Caco-2 (cell line): ENCODE measurements around the gene ABCC12. TPM values are rescaled to one million over a fixed set of nuclear protein-coding genes. Genes with fewer than 3 reads are reported as not detected.

Experiments used
- BruUV-seq: library from RNA; stranded (reverse); fragments of 400-500 nt; replicated peaks from 2 replicates; lab custom pipeline; 2021; lab: Mats Ljungman, UMichigan
- CTCF ChIA-PET: fragments of 300-600 bp; sonication (Branson Sonifier 250); formaldehyde crosslinking; loops from one replicate; lab custom pipeline; 2022; ENCODE audit warnings: antibody characterized with exemption; lab: Charles Lee
- POLR2A ChIA-PET: fragments of 300-600 bp; sonication (Branson Sonifier 250); formaldehyde crosslinking; loops from one replicate; lab custom pipeline; 2022; ENCODE audit warnings: antibody characterized with exemption; lab: Charles Lee
- DNase-seq, 2 experiments: peaks; one replicate each; pipeline versions ENCODE4 v3.0.0 to v3.0.0-alpha.2; 2020 to 2022
- H3K27me3 ChIP-seq: replicated peaks from 2 replicates; pipeline ENCODE4 v1.6.0; 2011; ENCODE audit warnings: low read length; ENCODE audit not compliant: control insufficient read depth, insufficient read depth
- H3K36me3 ChIP-seq: 2 replicates; pipeline ENCODE4 v1.5.1; 2011; ENCODE audit warnings: low read length; ENCODE audit not compliant: control insufficient read depth, insufficient read depth
- H3K4me1 ChIP-seq: fragments of 250-450 bp; sonication (Bioruptor Pico); 2 replicates; pipeline ENCODE4 v1.5.1; 2020; ENCODE audit warnings: mild to moderate bottlenecking
- H3K4me3 ChIP-seq: 2 replicates; pipeline ENCODE4 v1.5.1; 2011; ENCODE audit warnings: low read depth, mild to moderate bottlenecking, control low read depth, low read length
- H3K9me3 ChIP-seq: fragments of 250-450 bp; sonication (Bioruptor Pico); 2 replicates; pipeline ENCODE4 v1.5.1; 2020; ENCODE audit warnings: mild to moderate bottlenecking, moderate library complexity
- H3K27ac Mint-ChIP-seq: one replicate; pipeline ENCODE4 v1.8.0; 2022; ENCODE audit warnings: mixed read lengths; ENCODE audit not compliant: unreplicated experiment
- H3K27me3 Mint-ChIP-seq: one replicate; pipeline ENCODE4 v1.8.0; 2022; ENCODE audit warnings: mixed read lengths; ENCODE audit not compliant: insufficient read depth, unreplicated experiment
- H3K36me3 Mint-ChIP-seq: one replicate; pipeline ENCODE4 v1.8.0; 2022; ENCODE audit warnings: mild to moderate bottlenecking, mixed read lengths; ENCODE audit not compliant: insufficient read depth, unreplicated experiment
- H3K4me1 Mint-ChIP-seq: one replicate; pipeline ENCODE4 v1.8.0; 2022; ENCODE audit warnings: low read depth, mixed read lengths; ENCODE audit not compliant: unreplicated experiment
- H3K4me3 Mint-ChIP-seq: one replicate; pipeline ENCODE4 v1.8.0; 2022; ENCODE audit warnings: mild to moderate bottlenecking, moderate library complexity, mixed read lengths; ENCODE audit not compliant: unreplicated experiment
- H3K9me3 Mint-ChIP-seq: one replicate; pipeline ENCODE4 v1.8.0; 2022; ENCODE audit warnings: mixed read lengths; ENCODE audit not compliant: unreplicated experiment
- intact Hi-C: fragments of 100-400 bp; cut with micrococcal nuclease; formaldehyde crosslinking; loops from one replicate; pipeline ENCODE4 v1.10.0; 2022; ENCODE audit not compliant: unreplicated experiment
- total RNA-seq: library from RNA; stranded (reverse); gene quantifications from 2 replicates; pipeline ENCODE4 v1.2.3, GENCODE V29; 2022
- TF ChIP-seq, protein P1 (sequence below), 2 experiments: fragments of 200-600 bp in 1 of 2; IDR thresholded peaks; 1 replicate in 1 of 2; 2 replicates in 1 of 2; pipeline versions ENCODE4 v1.5.1 to v1.8.0; 2011 to 2022; ENCODE audit warnings: antibody characterized with exemption in 1 of 2, control low read depth in 1 of 2, inconsistent platforms in 1 of 2, low read depth in 1 of 2, low read length in 1 of 2, mild to moderate bottlenecking in 1 of 2, moderate library complexity in 1 of 2; ENCODE audit not compliant: insufficient read depth in 1 of 2, severe bottlenecking in 1 of 2, unreplicated experiment in 1 of 2

The ABCC12 gene
- total RNA-seq, 1 experiment from 2014 or later: not detected

- intact Hi-C loops: no loop called here
- POLR2A ChIA-PET: no interaction called here
- Mint-ChIP-seq H3K36me3 (no peaks in the 10 kb centered on the region), H3K27me3 (peaks cover 15% of the 10 kb centered on the region), H3K27ac (no peak overlapping the region), H3K9me3 (no peaks in the 10 kb centered on the region), H3K4me1 (no peaks in the 10 kb centered on the region), H3K4me3 (no peak overlapping the region)
- TF ChIP-seq, protein P1, sequence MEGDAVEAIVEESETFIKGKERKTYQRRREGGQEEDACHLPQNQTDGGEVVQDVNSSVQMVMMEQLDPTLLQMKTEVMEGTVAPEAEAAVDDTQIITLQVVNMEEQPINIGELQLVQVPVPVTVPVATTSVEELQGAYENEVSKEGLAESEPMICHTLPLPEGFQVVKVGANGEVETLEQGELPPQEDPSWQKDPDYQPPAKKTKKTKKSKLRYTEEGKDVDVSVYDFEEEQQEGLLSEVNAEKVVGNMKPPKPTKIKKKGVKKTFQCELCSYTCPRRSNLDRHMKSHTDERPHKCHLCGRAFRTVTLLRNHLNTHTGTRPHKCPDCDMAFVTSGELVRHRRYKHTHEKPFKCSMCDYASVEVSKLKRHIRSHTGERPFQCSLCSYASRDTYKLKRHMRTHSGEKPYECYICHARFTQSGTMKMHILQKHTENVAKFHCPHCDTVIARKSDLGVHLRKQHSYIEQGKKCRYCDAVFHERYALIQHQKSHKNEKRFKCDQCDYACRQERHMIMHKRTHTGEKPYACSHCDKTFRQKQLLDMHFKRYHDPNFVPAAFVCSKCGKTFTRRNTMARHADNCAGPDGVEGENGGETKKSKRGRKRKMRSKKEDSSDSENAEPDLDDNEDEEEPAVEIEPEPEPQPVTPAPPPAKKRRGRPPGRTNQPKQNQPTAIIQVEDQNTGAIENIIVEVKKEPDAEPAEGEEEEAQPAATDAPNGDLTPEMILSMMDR (IDR thresholded peaks at IDR 0.05; ENCODE audit: insufficient read depth in 1 of 2, low read depth in 1 of 2, low read length in 1 of 2, severe bottlenecking in 1 of 2, unreplicated experiment in 1 of 2): no peak
- no peaks in the 10 kb centered on the region for H3K36me3 ChIP-seq
- CTCF ChIA-PET: interaction anchor here (0.6 kb wide), 1 partner anchor 26 kb away, joined by 5 read pairs; no protein-coding TSS in a partner anchor
- H3K4me1 ChIP-seq: no peaks in the 10 kb centered on the region
- DNase-seq: no peak
- no TSS peak for BruUV-seq
- H3K27me3 ChIP-seq: no peaks in the 10 kb centered on the region
- no peak overlapping the region for H3K4me3 ChIP-seq
- no peaks in the 10 kb centered on the region for H3K9me3 ChIP-seq
Measured at GRCh38 chr16:48114410-48114809, 41.4 kb downstream of the ABCC12 start.

DNA sequence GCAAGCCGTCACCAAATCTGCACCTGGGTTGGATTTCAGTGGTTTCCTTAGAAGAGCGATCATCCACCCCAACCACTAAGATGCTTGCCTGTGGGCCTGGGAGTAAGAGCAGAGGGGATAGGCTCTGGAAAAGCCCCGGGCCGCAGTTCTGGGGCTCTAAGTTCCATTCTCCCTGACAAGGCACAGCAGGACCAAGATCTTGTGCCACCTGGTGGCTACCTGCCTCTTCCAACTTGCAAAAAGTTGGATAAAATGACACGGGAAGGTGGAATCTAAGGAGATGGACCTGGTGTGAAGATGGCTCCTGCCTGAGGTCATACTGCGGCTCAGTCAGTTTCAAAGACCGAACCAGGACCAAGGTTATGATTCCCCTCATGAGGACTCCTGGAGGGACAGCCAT lies 42.3 kb downstream of the ABCC12 start:
- Mint-ChIP-seq H3K4me1 (no peaks in the 10 kb centered on the region), H3K36me3 (no peaks in the 10 kb centered on the region), H3K27ac (no peak overlapping the region), H3K27me3 (peaks cover 15% of the 10 kb centered on the region), H3K9me3 (no peaks in the 10 kb centered on the region), H3K4me3 (no peak overlapping the region)
- Histone ChIP-seq H3K9me3 (no peaks in the 10 kb centered on the region), H3K36me3 (no peaks in the 10 kb centered on the region), H3K4me3 (no peak overlapping the region), H3K27me3 (no peaks in the 10 kb centered on the region), H3K4me1 (no peaks in the 10 kb centered on the region)
- peak in 1 of 2 experiments; percentile 15 for DNase-seq
- TF ChIP-seq, protein P1 (IDR thresholded peaks at IDR 0.05; ENCODE audit: insufficient read depth in 1 of 2, low read depth in 1 of 2, low read length in 1 of 2, severe bottlenecking in 1 of 2, unreplicated experiment in 1 of 2): peak in 1 of 2 experiments; percentile 46
- ChIA-PET CTCF (interaction anchor here (1.0 to 1.9 kb wide), 3 partner anchors 51 to 174 kb away, joined by 3 to 5 read pairs (median 3); no protein-coding TSS in a partner anchor), POLR2A (no interaction called here)
- BruUV-seq: no TSS peak
- intact Hi-C loops: no loop called here

GRCh38 chr16:48113001-48113400 lies 42.8 kb downstream of the ABCC12 start:
- H3K4me1 Mint-ChIP-seq: no peaks in the 10 kb centered on the region
- H3K27me3 ChIP-seq: no peaks in the 10 kb centered on the region
- no peak for DNase-seq
- no peaks in the 10 kb centered on the region for H3K4me1 ChIP-seq
- no peaks in the 10 kb centered on the region for H3K9me3 ChIP-seq
- peaks cover 15% of the 10 kb centered on the region for H3K27me3 Mint-ChIP-seq
- BruUV-seq: no TSS peak
- CTCF ChIA-PET: interaction anchor here (1.0 to 1.9 kb wide), 3 partner anchors 52 to 174 kb away, joined by 3 to 5 read pairs (median 3); no protein-coding TSS in a partner anchor
- TF ChIP-seq, protein P1 (IDR thresholded peaks at IDR 0.05; ENCODE audit: insufficient read depth in 1 of 2, low read depth in 1 of 2, low read length in 1 of 2, severe bottlenecking in 1 of 2, unreplicated experiment in 1 of 2): no peak
- no peak overlapping the region for H3K4me3 ChIP-seq
- H3K4me3 Mint-ChIP-seq: no peak overlapping the region
- intact Hi-C loops: no loop called here
- H3K27ac Mint-ChIP-seq: no peak overlapping the region
- POLR2A ChIA-PET: no interaction called here
- no peaks in the 10 kb centered on the region for H3K9me3 Mint-ChIP-seq
- no peaks in the 10 kb centered on the region for H3K36me3 ChIP-seq
- H3K36me3 Mint-ChIP-seq: no peaks in the 10 kb centered on the region
